ENCODE measurements around the gene VEPH1.

GRCh38 chr3:157488144-157488543, 15.1 kb downstream of the VEPH1 start:
- TF ChIP-seq CTCF (conservative IDR thresholded peaks at IDR 0.05; ENCODE audit: low read depth, low read length) (no peak), EZH2 (IDR thresholded peaks at IDR 0.05; ENCODE audit: borderline replicate concordance, low read depth, low read length, poor library complexity, severe bottlenecking) (no peak)

Measured in A673 (cell line).